K562 (cell line): ENCODE data around the gene LGALS12. TPM values are rescaled to one million over a fixed set of nuclear protein-coding genes. Genes with fewer than 3 reads are reported as not detected.
A peak's percentile ranks its signal among the peaks of the same experiment; 100 is the strongest.

Experiments used
- AFF1 ChIP-seq, 2 experiments: fragments of 450-650 bp; IDR thresholded peaks; 2 replicates each; pipeline ENCODE4 v1.6.1; 2018; ENCODE audit warnings: mild to moderate bottlenecking in 2 of 2, low read depth in 1 of 2; ENCODE audit not compliant: partially characterized antibody in 2 of 2
- ATF7 ChIP-seq: fragments of 450-650 bp; IDR thresholded peaks from 2 replicates; pipeline ENCODE4 v1.7.1; 2014; ENCODE audit warnings: mild to moderate bottlenecking, moderate library complexity
- BCL6 ChIP-seq: fragments of 250-450 bp; sonication (Bioruptor Pico); IDR thresholded peaks from 2 replicates; pipeline ENCODE4 v1.4.0; 2020
- EP300 ChIP-seq: IDR thresholded peaks from 2 replicates; pipeline ENCODE4 v1.6.1; 2012; ENCODE audit warnings: low read length, improper control_type of control experiment
- FIP1L1 ChIP-seq: fragments of 200-400 bp; formaldehyde crosslinking; IDR thresholded peaks from 2 replicates; pipeline ENCODE4 v1.6.1; 2018; ENCODE audit warnings: mild to moderate bottlenecking, low read depth, low read length; ENCODE audit not compliant: poor library complexity, severe bottlenecking
- GABPB1 ChIP-seq: sonication (generic); formaldehyde crosslinking; IDR thresholded peaks from 2 replicates; pipeline ENCODE4 v1.8.0; 2022; ENCODE audit warnings: mild to moderate bottlenecking, missing genetic modification reagents
- GABPB2 ChIP-seq: fragments of 250-450 bp; sonication (Bioruptor Pico); conservative IDR thresholded peaks from 2 replicates; pipeline ENCODE4 v1.5.1; 2021; ENCODE audit warnings: mild to moderate bottlenecking
- GTF2E2 ChIP-seq: fragments of 200-800 bp; sonication (Bioruptor generic); IDR thresholded peaks from 2 replicates; pipeline ENCODE4 v1.6.1; 2016; ENCODE audit warnings: missing genetic modification characterization, missing compliant biosample characterization
- KLF1 ChIP-seq: fragments of 450-650 bp; IDR thresholded peaks from 2 replicates; pipeline ENCODE4 v1.6.1; 2016; ENCODE audit warnings: missing genetic modification characterization, missing compliant biosample characterization
- MBD2 ChIP-seq: sonication (generic); IDR thresholded peaks from 2 replicates; pipeline ENCODE4 v1.6.1; 2016; ENCODE audit warnings: low read depth, borderline replicate concordance
- NELFE ChIP-seq: IDR thresholded peaks from 2 replicates; pipeline ENCODE4 v1.6.1; 2011; ENCODE audit warnings: mild to moderate bottlenecking; ENCODE audit not compliant: insufficient read depth, insufficient read length
- POLR2AphosphoS5 ChIP-seq: IDR thresholded peaks from 2 replicates; pipeline ENCODE4 v1.6.1; 2011; ENCODE audit warnings: mild to moderate bottlenecking, low read depth, low read length, moderate library complexity; ENCODE audit not compliant: control insufficient read depth, insufficient read depth
- SOX6 ChIP-seq: fragments of 450-650 bp; IDR thresholded peaks from 2 replicates; pipeline ENCODE4 v1.6.1; 2014; ENCODE audit warnings: mild to moderate bottlenecking
- TCF15 ChIP-seq: fragments of 250-450 bp; sonication (Bioruptor Pico); IDR thresholded peaks from 2 replicates; pipeline ENCODE4 v1.8.0; 2022; ENCODE audit warnings: moderate library complexity, mild to moderate bottlenecking, inconsistent platforms
- ZNF146 ChIP-seq: IDR thresholded peaks from one replicate; pipeline ENCODE4 v1.6.1; 2018; ENCODE audit warnings: missing compliant biosample characterization; ENCODE audit not compliant: unreplicated experiment
- polyA plus RNA-seq, 8 experiments: library from polyadenylated mRNA; depleted of rRNA in 4 of 8; stranded (reverse) in 5 of 8; unstranded in 3 of 8; fragments of >200 nt; fragmentation: Nextera tagmentation in 2 of 8; fragmentation: Illumina TruSeq in 1 of 8; extraction: Ambion mirVana in 2 of 8; extraction: Trizol in 1 of 8; gene quantifications; 2 replicates each; pipeline versions ENCODE4 v1.2.1 to v1.2.3, GENCODE V29; 2011 to 2014; ENCODE audit warnings: inconsistent platforms in 1 of 8, missing spikeins in 1 of 8
- total RNA-seq, 7 experiments: library from RNA; depleted of rRNA in 6 of 7; stranded (reverse); fragments of >200 nt in 6 of 7; fragmentation: Illumina TruSeq in 2 of 7; extraction: Trizol in 2 of 7; gene quantifications; 2 replicates each; pipeline versions ENCODE4 v1.2.1 to v1.2.3, GENCODE V29; 2011 to 2021; ENCODE audit warnings: low replicate concordance in 1 of 7
- TF ChIP-seq, protein P1 (sequence below): sonication (generic); formaldehyde crosslinking; IDR thresholded peaks from 2 replicates; pipeline ENCODE4 v1.8.0; 2023; ENCODE audit warnings: mild to moderate bottlenecking, missing genetic modification reagents
- TF ChIP-seq, protein P2 (sequence below): IDR thresholded peaks from 2 replicates; pipeline ENCODE4 v1.6.1; 2014; ENCODE audit warnings: antibody characterized with exemption
- TF ChIP-seq, protein P3 (sequence below): fragments of 450-650 bp; IDR thresholded peaks from 2 replicates; pipeline ENCODE4 v1.6.1; 2014; ENCODE audit warnings: low read depth, mild to moderate bottlenecking, moderate library complexity, borderline replicate concordance
- TF ChIP-seq, protein P4 (sequence below): sonication (generic); formaldehyde crosslinking; IDR thresholded peaks from 2 replicates; pipeline ENCODE4 v1.8.1; 2023; ENCODE audit warnings: mild to moderate bottlenecking, missing genetic modification reagents, moderate library complexity

LGALS12 gene
- total and polyA plus RNA-seq, 9 of the 15 experiments (the other 6 are each of a cell fraction or from before 2014, with no cell fraction given), result 0.66 to 8.0 (median 5.0) TPM

DNA sequence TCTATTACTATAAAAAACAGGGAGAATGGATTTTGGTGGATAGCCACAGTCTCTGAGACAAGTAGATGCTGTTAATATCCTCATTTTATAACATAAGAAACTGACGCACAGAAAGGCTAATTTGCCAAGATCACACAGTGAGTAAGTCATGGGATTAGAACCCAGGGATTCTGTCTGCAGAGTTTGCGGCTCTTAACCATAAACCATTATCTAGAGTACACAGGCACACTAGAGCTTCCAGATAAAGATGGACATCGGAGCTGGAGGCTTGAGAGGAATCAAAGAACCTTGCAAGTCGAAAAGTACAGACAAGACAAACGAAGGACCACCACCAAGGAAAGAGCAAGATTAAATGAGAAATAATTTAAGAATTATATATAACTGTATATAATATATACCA lies 11.3 kb downstream of the LGALS12 start (continued):
- TF ChIP-seq, protein P1, sequence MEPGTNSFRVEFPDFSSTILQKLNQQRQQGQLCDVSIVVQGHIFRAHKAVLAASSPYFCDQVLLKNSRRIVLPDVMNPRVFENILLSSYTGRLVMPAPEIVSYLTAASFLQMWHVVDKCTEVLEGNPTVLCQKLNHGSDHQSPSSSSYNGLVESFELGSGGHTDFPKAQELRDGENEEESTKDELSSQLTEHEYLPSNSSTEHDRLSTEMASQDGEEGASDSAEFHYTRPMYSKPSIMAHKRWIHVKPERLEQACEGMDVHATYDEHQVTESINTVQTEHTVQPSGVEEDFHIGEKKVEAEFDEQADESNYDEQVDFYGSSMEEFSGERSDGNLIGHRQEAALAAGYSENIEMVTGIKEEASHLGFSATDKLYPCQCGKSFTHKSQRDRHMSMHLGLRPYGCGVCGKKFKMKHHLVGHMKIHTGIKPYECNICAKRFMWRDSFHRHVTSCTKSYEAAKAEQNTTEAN (CRISPR knock-in tag), result no peak
- no peak for TF ChIP-seq ZNF146 (CRISPR knock-in tag)
- peak; percentile 82 for TF ChIP-seq SOX6
- TF ChIP-seq BCL6 (CRISPR knock-in tag), result no peak
- no peak for TF ChIP-seq FIP1L1
- TF ChIP-seq, protein P2, sequence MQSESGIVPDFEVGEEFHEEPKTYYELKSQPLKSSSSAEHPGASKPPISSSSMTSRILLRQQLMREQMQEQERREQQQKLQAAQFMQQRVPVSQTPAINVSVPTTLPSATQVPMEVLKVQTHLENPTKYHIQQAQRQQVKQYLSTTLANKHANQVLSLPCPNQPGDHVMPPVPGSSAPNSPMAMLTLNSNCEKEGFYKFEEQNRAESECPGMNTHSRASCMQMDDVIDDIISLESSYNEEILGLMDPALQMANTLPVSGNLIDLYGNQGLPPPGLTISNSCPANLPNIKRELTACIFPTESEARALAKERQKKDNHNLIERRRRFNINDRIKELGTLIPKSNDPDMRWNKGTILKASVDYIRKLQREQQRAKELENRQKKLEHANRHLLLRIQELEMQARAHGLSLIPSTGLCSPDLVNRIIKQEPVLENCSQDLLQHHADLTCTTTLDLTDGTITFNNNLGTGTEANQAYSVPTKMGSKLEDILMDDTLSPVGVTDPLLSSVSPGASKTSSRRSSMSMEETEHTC, result peak; percentile 72; the same call in 1 of the 2 replicates
- TF ChIP-seq, protein P3, sequence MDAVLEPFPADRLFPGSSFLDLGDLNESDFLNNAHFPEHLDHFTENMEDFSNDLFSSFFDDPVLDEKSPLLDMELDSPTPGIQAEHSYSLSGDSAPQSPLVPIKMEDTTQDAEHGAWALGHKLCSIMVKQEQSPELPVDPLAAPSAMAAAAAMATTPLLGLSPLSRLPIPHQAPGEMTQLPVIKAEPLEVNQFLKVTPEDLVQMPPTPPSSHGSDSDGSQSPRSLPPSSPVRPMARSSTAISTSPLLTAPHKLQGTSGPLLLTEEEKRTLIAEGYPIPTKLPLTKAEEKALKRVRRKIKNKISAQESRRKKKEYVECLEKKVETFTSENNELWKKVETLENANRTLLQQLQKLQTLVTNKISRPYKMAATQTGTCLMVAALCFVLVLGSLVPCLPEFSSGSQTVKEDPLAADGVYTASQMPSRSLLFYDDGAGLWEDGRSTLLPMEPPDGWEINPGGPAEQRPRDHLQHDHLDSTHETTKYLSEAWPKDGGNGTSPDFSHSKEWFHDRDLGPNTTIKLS, result no peak
- TF ChIP-seq MBD2, result peak; percentile 40; the same call in 1 of the 2 replicates
- TF ChIP-seq, protein P4, sequence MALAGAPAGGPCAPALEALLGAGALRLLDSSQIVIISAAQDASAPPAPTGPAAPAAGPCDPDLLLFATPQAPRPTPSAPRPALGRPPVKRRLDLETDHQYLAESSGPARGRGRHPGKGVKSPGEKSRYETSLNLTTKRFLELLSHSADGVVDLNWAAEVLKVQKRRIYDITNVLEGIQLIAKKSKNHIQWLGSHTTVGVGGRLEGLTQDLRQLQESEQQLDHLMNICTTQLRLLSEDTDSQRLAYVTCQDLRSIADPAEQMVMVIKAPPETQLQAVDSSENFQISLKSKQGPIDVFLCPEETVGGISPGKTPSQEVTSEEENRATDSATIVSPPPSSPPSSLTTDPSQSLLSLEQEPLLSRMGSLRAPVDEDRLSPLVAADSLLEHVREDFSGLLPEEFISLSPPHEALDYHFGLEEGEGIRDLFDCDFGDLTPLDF (CRISPR knock-in tag), result no peak
- TF ChIP-seq GABPB2, result no peak
- no peak for TF ChIP-seq ATF7
- TF ChIP-seq NELFE, result no peak
- no peak for TF ChIP-seq TCF15 (CRISPR knock-in tag)
- peak; percentile 88 for TF ChIP-seq POLR2AphosphoS5
- TF ChIP-seq KLF1 (tag), result no peak
- TF ChIP-seq EP300, result peak; percentile 93
- no peak for TF ChIP-seq GABPB1
- peak in 1 of 2 experiments; percentile 47 for TF ChIP-seq AFF1 (IDR thresholded peaks at IDR 0.05; ENCODE audit: low read depth in 1 of 2, partially characterized antibody in 2 of 2)
- no peak for TF ChIP-seq GTF2E2 (tag)
